BJ (cell line): Measurements from ENCODE around the gene DAB1. TPM values are rescaled to one million over a fixed set of nuclear protein-coding genes. Genes with fewer than 3 reads are reported as not detected.

Experiments used
- CTCF ChIA-PET: fragments of 350-600 bp; formaldehyde crosslinking; extraction: SDS; loops from one replicate; lab custom pipeline; 2021; ENCODE audit warnings: antibody characterized with exemption, inconsistent platforms; lab: Yijun Ruan, JAX
- POLR2A ChIA-PET: fragments of 300-600 bp; sonication (Branson Sonifier 250); formaldehyde crosslinking; extraction: SDS; loops from one replicate; lab custom pipeline; 2021; ENCODE audit warnings: antibody characterized with exemption; lab: Charles Lee
- DNase-seq: peaks from one replicate; pipeline ENCODE4 v3.0.0-alpha.2; 2011; ENCODE audit warnings: low read depth
- H3K27me3 ChIP-seq: 2 replicates; pipeline ENCODE4 v1.6.0; 2011; ENCODE audit warnings: low read length; ENCODE audit not compliant: control insufficient read depth, insufficient read depth
- H3K36me3 ChIP-seq: 2 replicates; pipeline ENCODE4 v1.5.1; 2011; ENCODE audit warnings: low read length; ENCODE audit not compliant: control insufficient read depth, insufficient read depth
- H3K4me3 ChIP-seq: 2 replicates; pipeline ENCODE4 v1.5.1; 2011; ENCODE audit warnings: low read depth, mild to moderate bottlenecking, control low read depth, low read length
- CTCF ChIP-seq: IDR thresholded peaks from 2 replicates; pipeline ENCODE4 v1.5.1; 2011; ENCODE audit warnings: low read depth, mild to moderate bottlenecking, control low read depth, inconsistent platforms, low read length, moderate library complexity; ENCODE audit not compliant: insufficient read depth
- polyA plus RNA-seq: library from polyadenylated mRNA; depleted of rRNA; stranded (reverse); fragments of >200 nt; gene quantifications from 2 replicates; pipeline ENCODE4 v1.2.3, GENCODE V29; 2011

DAB1 gene
- polyA plus RNA-seq, 1 experiment: 0.91 TPM

GRCh38 chr1:57167997-57168396 lies 255.9 kb downstream of the DAB1 start:
- POLR2A ChIA-PET: no interaction called here
- TF ChIP-seq CTCF: no peak
- CTCF ChIA-PET: no interaction called here
- DNase-seq: no peak
- no peaks in the 10 kb centered on the region for H3K36me3 ChIP-seq
- no peaks in the 10 kb centered on the region for H3K27me3 ChIP-seq
- no peak overlapping the region for H3K4me3 ChIP-seq

- Histone ChIP-seq H3K4me3 (no peak overlapping the region), H3K27me3 (no peaks in the 10 kb centered on the region), H3K36me3 (no peaks in the 10 kb centered on the region)
- TF ChIP-seq CTCF: no peak
- no peak for DNase-seq
- ChIA-PET CTCF (no interaction called here), POLR2A (no interaction called here)
Measured at GRCh38 chr1:57165546-57165945, 258.3 kb downstream of the DAB1 start.

GRCh38 chr1:57164584-57164983 lies 259.3 kb downstream of the DAB1 start:
- Histone ChIP-seq H3K4me3 (no peak overlapping the region), H3K36me3 (no peaks in the 10 kb centered on the region), H3K27me3 (no peaks in the 10 kb centered on the region)
- ChIA-PET CTCF (no interaction called here), POLR2A (no interaction called here)
- TF ChIP-seq CTCF: no peak
- no peak for DNase-seq

GRCh38 chr1:57163789-57164188 lies 260.1 kb downstream of the DAB1 start:
- DNase-seq: no peak
- TF ChIP-seq CTCF: no peak
- Histone ChIP-seq H3K36me3 (no peaks in the 10 kb centered on the region), H3K4me3 (no peak overlapping the region), H3K27me3 (no peaks in the 10 kb centered on the region)
- POLR2A ChIA-PET: no interaction called here
- CTCF ChIA-PET: no interaction called here

- no peak for DNase-seq
- Histone ChIP-seq H3K36me3 (no peaks in the 10 kb centered on the region), H3K4me3 (no peak overlapping the region), H3K27me3 (no peaks in the 10 kb centered on the region)
- CTCF ChIA-PET: interaction anchor here (0.7 kb wide), 1 partner anchor 974 kb away, joined by 3 read pairs; no protein-coding TSS in a partner anchor
- POLR2A ChIA-PET: no interaction called here
- no peak for TF ChIP-seq CTCF
Measured at GRCh38 chr1:57163325-57163724, 260.5 kb downstream of the DAB1 start.
